Measurements from ENCODE around the gene ITGB7. TPM values are rescaled to one million over a fixed set of nuclear protein-coding genes. Genes with fewer than 3 reads are reported as not detected.

ITGB7 gene
- polyA plus RNA-seq, 1 donor (not counting 4 experiments of a cell fraction or from before 2014, with no cell fraction given), result 0.83 TPM

GRCh38 chr12:53145383-53146260 is 61.4 kb downstream of the ITGB7 start:
- H3K4me3 ChIP-seq (ENCODE audit: control insufficient read depth in 2 of 3, extremely low read depth in 1 of 3, insufficient read depth in 2 of 3, low read depth in 1 of 3, low read length in 3 of 3), result no peak overlapping the region
- no peaks in the 10 kb centered on the region for H3K4me1 ChIP-seq (ENCODE audit: control insufficient read depth, extremely low read depth, insufficient read depth, low read length)
- no peaks in the 10 kb centered on the region for H3K27me3 ChIP-seq (ENCODE audit: control insufficient read depth, extremely low read depth, insufficient read depth, low read length)
- dilution Hi-C loops (cut with MboI; ENCODE audit: extremely low pct_ligation_motif_present, low sequenced_read_pairs), result no loop called here
- TF ChIP-seq EZH2 (IDR thresholded peaks at IDR 0.05; ENCODE audit: low read length) (no peak), CTCF (optimal IDR thresholded peaks at IDR 0.05 in 1 of 3, IDR thresholded peaks at IDR 0.05 in 1 of 3, conservative IDR thresholded peaks at IDR 0.05 in 1 of 3; ENCODE audit: extremely low read depth in 1 of 3, insufficient read depth in 2 of 3, low read length in 3 of 3) (no peak)
- no peak overlapping the region for H2AFZ ChIP-seq (ENCODE audit: control insufficient read depth, low read length)
- no peaks in the 10 kb centered on the region for H3K9me1 ChIP-seq (ENCODE audit: control insufficient read depth, extremely low read depth, insufficient read depth, low read length)
- FAIRE-seq (no peak), DNase-seq (ENCODE audit: low read depth, low spot score) (no peak)
- no peaks in the 10 kb centered on the region for H4K20me1 ChIP-seq (ENCODE audit: control insufficient read depth, extremely low read depth, insufficient read depth, low read length)
- no peaks in the 10 kb centered on the region for H3K9me3 ChIP-seq (ENCODE audit: control insufficient read depth, low read depth, low read length)
- H3K27ac ChIP-seq (ENCODE audit: control insufficient read depth, insufficient read depth, low read length), result no peak overlapping the region
- no peak overlapping the region for H3K4me2 ChIP-seq (ENCODE audit: control insufficient read depth, extremely low read depth, insufficient read depth, low read depth, low read length)
- no peak overlapping the region for H3K9ac ChIP-seq (ENCODE audit: control insufficient read depth, extremely low read depth, insufficient read depth, low read length)
- H3K79me2 ChIP-seq (ENCODE audit: control insufficient read depth, insufficient read depth, low read length), result no peaks in the 10 kb centered on the region
- H3K36me3 ChIP-seq (ENCODE audit: control insufficient read depth in 2 of 2, extremely low read depth in 1 of 2, insufficient read depth in 2 of 2, low read length in 2 of 2), result no peaks in the 10 kb centered on the region

GRCh38 chr12:53143355-53143754 is 63.7 kb downstream of the ITGB7 start:
- no peak overlapping the region for H3K4me3 ChIP-seq (ENCODE audit: control insufficient read depth in 2 of 3, extremely low read depth in 1 of 3, insufficient read depth in 2 of 3, low read depth in 1 of 3, low read length in 3 of 3)
- no peaks in the 10 kb centered on the region for H3K36me3 ChIP-seq (ENCODE audit: control insufficient read depth in 2 of 2, extremely low read depth in 1 of 2, insufficient read depth in 2 of 2, low read length in 2 of 2)
- no peaks in the 10 kb centered on the region for H3K9me1 ChIP-seq (ENCODE audit: control insufficient read depth, extremely low read depth, insufficient read depth, low read length)
- TF ChIP-seq EZH2 (IDR thresholded peaks at IDR 0.05; ENCODE audit: low read length) (no peak), CTCF (optimal IDR thresholded peaks at IDR 0.05 in 1 of 3, IDR thresholded peaks at IDR 0.05 in 1 of 3, conservative IDR thresholded peaks at IDR 0.05 in 1 of 3; ENCODE audit: extremely low read depth in 1 of 3, insufficient read depth in 2 of 3, low read length in 3 of 3) (no peak)
- no peak overlapping the region for H3K9ac ChIP-seq (ENCODE audit: control insufficient read depth, extremely low read depth, insufficient read depth, low read length)
- peaks cover 2% of the 10 kb centered on the region for H3K9me3 ChIP-seq (ENCODE audit: control insufficient read depth, low read depth, low read length)
- H4K20me1 ChIP-seq (ENCODE audit: control insufficient read depth, extremely low read depth, insufficient read depth, low read length), result no peaks in the 10 kb centered on the region
- H3K4me1 ChIP-seq (ENCODE audit: control insufficient read depth, extremely low read depth, insufficient read depth, low read length), result no peaks in the 10 kb centered on the region
- H3K79me2 ChIP-seq (ENCODE audit: control insufficient read depth, insufficient read depth, low read length), result no peaks in the 10 kb centered on the region
- no peak overlapping the region for H3K27ac ChIP-seq (ENCODE audit: control insufficient read depth, insufficient read depth, low read length)
- dilution Hi-C loops (cut with MboI; ENCODE audit: extremely low pct_ligation_motif_present, low sequenced_read_pairs), result no loop called here
- DNase-seq (ENCODE audit: low read depth, low spot score), result no peak
- H2AFZ ChIP-seq (ENCODE audit: control insufficient read depth, low read length), result no peak overlapping the region
- no peak overlapping the region for H3K4me2 ChIP-seq (ENCODE audit: control insufficient read depth, extremely low read depth, insufficient read depth, low read depth, low read length)
- H3K27me3 ChIP-seq (ENCODE audit: control insufficient read depth, extremely low read depth, insufficient read depth, low read length), result no peaks in the 10 kb centered on the region
- no peak for FAIRE-seq

Small RNAs within 50 kb of the gene (small RNA-seq; reads per million reads assigned to genes)
- gene HIGD1AP1 (ENCODE audit: insufficient read length in 3 of 3, low read depth in 3 of 3, low replicate concordance in 1 of 3), result 0 to 0.33 (median 0) reads per million in 3 experiments

Other genes with a start within 250 kb of the ITGB7 start
- 323 to 422 TPM (median 378 TPM) in 3 replicates for gene EIF4B, start 200.8 kb downstream of the ITGB7 start, polyA plus RNA-seq
- 0.72 to 1.1 TPM (median 0.80 TPM) in 3 replicates for gene TNS2, start 157.2 kb downstream of the ITGB7 start, polyA plus RNA-seq
- gene SPRYD3, start 127.9 kb downstream of the ITGB7 start, polyA plus RNA-seq, result 27.5 to 34.2 TPM (median 32.4 TPM) in 3 replicates
- 30.1 to 44.9 TPM (median 44.7 TPM) in 3 replicates for gene IGFBP6, start 109.6 kb downstream of the ITGB7 start, polyA plus RNA-seq
- 0.08 TPM in 1 of 3 replicates, not detected in the others for gene SOAT2, start 103.8 kb downstream of the ITGB7 start, polyA plus RNA-seq
- gene ZNF740, start 26.5 kb downstream of the ITGB7 start, polyA plus RNA-seq, result 6.5 to 11.8 TPM (median 10.3 TPM) in 3 replicates
- gene CSAD, start 26.3 kb downstream of the ITGB7 start, polyA plus RNA-seq, result 7.9 to 29.5 TPM (median 19.5 TPM) in 3 replicates
- 26.4 to 31.5 TPM (median 30.9 TPM) in 3 replicates for gene RARG, start 25.0 kb upstream of the ITGB7 start, polyA plus RNA-seq
- 0.80 to 3.7 TPM (median 3.7 TPM) in 3 replicates for gene ESPL1, start 61.0 kb upstream of the ITGB7 start, polyA plus RNA-seq
- gene PFDN5, start 88.3 kb upstream of the ITGB7 start, polyA plus RNA-seq, result 546 to 674 TPM (median 659 TPM) in 3 replicates
- 24.2 to 31.9 TPM (median 27.2 TPM) in 3 replicates for gene MYG1, start 92.4 kb upstream of the ITGB7 start, polyA plus RNA-seq
- 42.1 to 58.3 TPM (median 42.3 TPM) in 3 replicates for gene AAAS, start 114.4 kb upstream of the ITGB7 start, polyA plus RNA-seq
- not detected in 3 replicates for gene SP7, start 129.1 kb upstream of the ITGB7 start, polyA plus RNA-seq
- 30.7 to 34.5 TPM (median 31.2 TPM) in 3 replicates for gene SP1, start 172.9 kb upstream of the ITGB7 start, polyA plus RNA-seq
- gene AMHR2, start 216.6 kb upstream of the ITGB7 start, polyA plus RNA-seq, result 0.04 TPM in 1 of 3 replicates, not detected in the others
- 81.1 to 128 TPM (median 104 TPM) in 3 replicates for gene PRR13, start 234.5 kb upstream of the ITGB7 start, polyA plus RNA-seq
- 179 to 329 TPM (median 238 TPM) in 3 replicates for gene PCBP2, start 244.9 kb upstream of the ITGB7 start, polyA plus RNA-seq

Data from keratinocyte (primary cell).